HepG2 (cell line): ENCODE results near the gene TRIP4. TPM values are rescaled to one million over a fixed set of nuclear protein-coding genes. Genes with fewer than 3 reads are reported as not detected.

Source experiments
- DMAP1 ChIP-seq: IDR thresholded peaks from 2 replicates; pipeline ENCODE4 v1.6.1; 2016
- EHMT2 ChIP-seq: fragments of 200-600 bp; sonication (generic); IDR thresholded peaks from 2 replicates; pipeline ENCODE4 v1.7.0; 2017; ENCODE audit warnings: antibody characterized with exemption, low read depth, low read length, borderline replicate concordance
- GABPA ChIP-seq, 2 experiments: IDR thresholded peaks; 2 replicates each; pipeline ENCODE4 v1.6.1; 2011 to 2016; ENCODE audit warnings: low read depth in 2 of 2, low read length in 1 of 2, missing biosample characterization in 1 of 2, missing genetic modification characterization in 1 of 2
- KLF11 ChIP-seq: IDR thresholded peaks from 2 replicates; pipeline ENCODE4 v1.6.1; 2016; ENCODE audit warnings: missing compliant biosample characterization
- MED1 ChIP-seq: sonication (generic); formaldehyde crosslinking; IDR thresholded peaks from 2 replicates; pipeline ENCODE4 v1.4.0; 2020; ENCODE audit warnings: missing genetic modification reagents
- MIER3 ChIP-seq: IDR thresholded peaks from 2 replicates; pipeline ENCODE4 v1.6.1; 2016; ENCODE audit warnings: missing compliant biosample characterization, borderline replicate concordance
- NFYB ChIP-seq: sonication (generic); formaldehyde crosslinking; IDR thresholded peaks from 2 replicates; pipeline ENCODE4 v1.4.0; 2020; ENCODE audit warnings: missing genetic modification reagents
- PAXIP1 ChIP-seq: sonication (generic); formaldehyde crosslinking; conservative IDR thresholded peaks from 2 replicates; pipeline ENCODE4 v1.4.0; 2020; ENCODE audit warnings: mild to moderate bottlenecking, missing genetic modification reagents, moderate library complexity
- PRDM10 ChIP-seq: sonication (generic); formaldehyde crosslinking; IDR thresholded peaks from 2 replicates; pipeline ENCODE4 v1.4.0; 2020; ENCODE audit warnings: low read depth, missing genetic modification reagents
- THYN1 ChIP-seq: sonication (generic); formaldehyde crosslinking; IDR thresholded peaks from 2 replicates; pipeline ENCODE4 v1.8.1; 2023; ENCODE audit warnings: low read depth, mild to moderate bottlenecking, moderate library complexity, missing genetic modification reagents, borderline replicate concordance
- ZBTB43 ChIP-seq: sonication (generic); formaldehyde crosslinking; conservative IDR thresholded peaks from 2 replicates; pipeline ENCODE4 v1.4.0; 2020; ENCODE audit warnings: missing genetic modification reagents
- ZNF335 ChIP-seq: sonication (generic); formaldehyde crosslinking; IDR thresholded peaks from 2 replicates; pipeline ENCODE4 v1.4.0; 2020; ENCODE audit warnings: missing genetic modification reagents
- ZNF383 ChIP-seq: sonication (generic); formaldehyde crosslinking; IDR thresholded peaks from 2 replicates; pipeline ENCODE4 v1.4.0; 2020; ENCODE audit warnings: missing genetic modification reagents, mild to moderate bottlenecking, borderline replicate concordance
- ZNF746 ChIP-seq: sonication (generic); formaldehyde crosslinking; IDR thresholded peaks from 2 replicates; pipeline ENCODE4 v1.8.0; 2022; ENCODE audit warnings: mild to moderate bottlenecking, missing genetic modification reagents
- polyA plus RNA-seq, 8 experiments: library from polyadenylated mRNA; depleted of rRNA in 3 of 8; stranded (reverse) in 7 of 8; unstranded in 1 of 8; fragments of >200 nt; fragmentation: Illumina TruSeq in 4 of 8; extraction: Trizol in 4 of 8; gene quantifications; 2 replicates each; pipeline versions ENCODE4 v1.2.1 to v1.2.3, GENCODE V29; 2011 to 2016; ENCODE audit warnings: low read depth in 4 of 8, missing spikeins in 1 of 8, mixed read lengths in 1 of 8; ENCODE audit not compliant: insufficient read depth in 1 of 8
- total RNA-seq, 5 experiments: library from RNA; depleted of rRNA; stranded (reverse); fragments of >200 nt; fragmentation: Illumina TruSeq; extraction: Trizol; gene quantifications; 2 replicates each; pipeline ENCODE4 v1.2.3, GENCODE V29; 2016; ENCODE audit warnings: low read depth in 1 of 5
- TF ChIP-seq, protein P1 (sequence below): sonication (generic); formaldehyde crosslinking; IDR thresholded peaks from 2 replicates; pipeline ENCODE4 v1.8.0; 2022; ENCODE audit warnings: missing genetic modification reagents, mild to moderate bottlenecking, moderate library complexity, borderline replicate concordance
- TF ChIP-seq, protein P2 (sequence below): sonication (generic); formaldehyde crosslinking; IDR thresholded peaks from 2 replicates; pipeline ENCODE4 v1.4.0; 2020; ENCODE audit warnings: missing genetic modification reagents, low read depth, mild to moderate bottlenecking, borderline replicate concordance

TRIP4 gene
- total and polyA plus RNA-seq, 2 of the 13 experiments (the other 11 are each of a cell fraction or from before 2014, with no cell fraction given): 7.1 to 11.8 TPM

- TF ChIP-seq GABPA (IDR thresholded peaks at IDR 0.05; ENCODE audit: low read depth, low read length) (peak; percentile 92), GABPA (CRISPR knock-in tag; IDR thresholded peaks at IDR 0.05; ENCODE audit: low read depth) (peak; percentile 98), THYN1 (no peak), MED1 (no peak), ZNF383 (CRISPR knock-in tag) (no peak), DMAP1 (CRISPR knock-in tag) (no peak; the same call in 1 of the 2 replicates), KLF11 (CRISPR knock-in tag) (no peak; the same call in 1 of the 2 replicates), ZBTB43 (CRISPR knock-in tag) (no peak), ZNF746 (CRISPR knock-in tag) (peak; percentile 25; the same call in 1 of the 2 replicates), ZNF335 (CRISPR knock-in tag) (peak; percentile 79), PAXIP1 (CRISPR knock-in tag) (0 out of 2 replicates have a peak, but pooled peaks have one; percentile 22), PRDM10 (CRISPR knock-in tag) (peak; percentile 58; the same call in 1 of the 2 replicates), NFYB (CRISPR knock-in tag) (peak; percentile 84), MIER3 (CRISPR knock-in tag) (no peak; the same call in 1 of the 2 replicates), EHMT2 (no peak)
- TF ChIP-seq, protein P1, sequence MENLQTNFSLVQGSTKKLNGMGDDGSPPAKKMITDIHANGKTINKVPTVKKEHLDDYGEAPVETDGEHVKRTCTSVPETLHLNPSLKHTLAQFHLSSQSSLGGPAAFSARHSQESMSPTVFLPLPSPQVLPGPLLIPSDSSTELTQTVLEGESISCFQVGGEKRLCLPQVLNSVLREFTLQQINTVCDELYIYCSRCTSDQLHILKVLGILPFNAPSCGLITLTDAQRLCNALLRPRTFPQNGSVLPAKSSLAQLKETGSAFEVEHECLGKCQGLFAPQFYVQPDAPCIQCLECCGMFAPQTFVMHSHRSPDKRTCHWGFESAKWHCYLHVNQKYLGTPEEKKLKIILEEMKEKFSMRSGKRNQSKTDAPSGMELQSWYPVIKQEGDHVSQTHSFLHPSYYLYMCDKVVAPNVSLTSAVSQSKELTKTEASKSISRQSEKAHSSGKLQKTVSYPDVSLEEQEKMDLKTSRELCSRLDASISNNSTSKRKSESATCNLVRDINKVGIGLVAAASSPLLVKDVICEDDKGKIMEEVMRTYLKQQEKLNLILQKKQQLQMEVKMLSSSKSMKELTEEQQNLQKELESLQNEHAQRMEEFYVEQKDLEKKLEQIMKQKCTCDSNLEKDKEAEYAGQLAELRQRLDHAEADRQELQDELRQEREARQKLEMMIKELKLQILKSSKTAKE (CRISPR knock-in tag): no peak
- TF ChIP-seq, protein P2, sequence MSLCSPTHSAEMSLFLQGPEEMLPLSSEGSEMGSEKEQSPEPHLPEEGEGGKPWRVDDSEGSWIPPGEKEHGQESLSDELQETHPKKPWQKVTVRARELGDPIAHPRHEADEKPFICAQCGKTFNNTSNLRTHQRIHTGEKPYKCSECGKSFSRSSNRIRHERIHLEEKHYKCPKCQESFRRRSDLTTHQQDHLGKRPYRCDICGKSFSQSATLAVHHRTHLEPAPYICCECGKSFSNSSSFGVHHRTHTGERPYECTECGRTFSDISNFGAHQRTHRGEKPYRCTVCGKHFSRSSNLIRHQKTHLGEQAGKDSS: 0 out of 2 replicates have a peak, but pooled peaks have one; percentile 32
Measured at GRCh38 chr15:64355944-64356709, 31.5 kb upstream of the TRIP4 start, which contains the start of gene CSNK1G1 (continued).
